ENCODE data around the gene RSKR.
A peak's percentile ranks its signal among the peaks of the same experiment; 100 is the strongest.

RSKR gene

DNA sequence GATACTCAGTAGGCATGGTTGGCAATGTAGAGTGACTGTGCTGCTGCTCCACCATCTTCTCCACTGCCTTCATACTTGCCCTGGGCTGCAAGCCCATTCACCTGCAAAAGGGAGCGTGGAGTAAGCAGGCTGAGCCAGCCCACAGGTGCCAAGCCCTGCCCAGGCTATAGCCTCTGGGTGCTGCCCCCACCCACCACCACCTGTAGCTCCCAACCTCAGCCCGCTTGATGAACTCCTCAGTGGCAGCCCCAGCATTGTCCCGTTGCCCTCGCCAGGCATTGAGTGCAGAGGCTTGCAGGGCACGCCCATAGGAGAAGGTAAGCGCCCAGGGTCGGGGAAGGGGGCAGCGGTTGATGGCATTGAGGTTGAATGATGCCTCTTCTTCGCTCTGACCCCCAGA is 40.5 kb downstream of the RSKR start:
- Histone ChIP-seq H3K4me3 (ENCODE audit: low read length) (no peak overlapping the region), H3K9ac (ENCODE audit: low read length) (no peak overlapping the region), H3K4me1 (ENCODE audit: control insufficient read depth, insufficient read depth, low read length) (peaks cover 29% of the 10 kb centered on the region), H3K27me3 (ENCODE audit: control insufficient read depth, insufficient read depth, low read length) (no peaks in the 10 kb centered on the region), H3K36me3 (ENCODE audit: control insufficient read depth, insufficient read depth, low read length) (no peaks in the 10 kb centered on the region), H3K9me3 (ENCODE audit: control insufficient read depth, low read length) (no peaks in the 10 kb centered on the region)

GRCh38 chr17:28573040-28573380 is 41.0 kb downstream of the RSKR start:
- H3K4me1 ChIP-seq (ENCODE audit: control insufficient read depth, insufficient read depth, low read length) = peaks cover 29% of the 10 kb centered on the region
- no peak overlapping the region for H3K4me3 ChIP-seq (ENCODE audit: low read length)
- peak overlapping the region; percentile 87 for H3K9ac ChIP-seq (ENCODE audit: low read length)
- no peaks in the 10 kb centered on the region for H3K36me3 ChIP-seq (ENCODE audit: control insufficient read depth, insufficient read depth, low read length)
- H3K9me3 ChIP-seq (ENCODE audit: control insufficient read depth, low read length) = no peaks in the 10 kb centered on the region
- H3K27me3 ChIP-seq (ENCODE audit: control insufficient read depth, insufficient read depth, low read length) = no peaks in the 10 kb centered on the region

- H3K9ac ChIP-seq (ENCODE audit: low read length) = peak overlapping the region; percentile 87
- peaks cover 29% of the 10 kb centered on the region for H3K4me1 ChIP-seq (ENCODE audit: control insufficient read depth, insufficient read depth, low read length)
- peak overlapping the region; percentile 43 for H3K4me3 ChIP-seq (ENCODE audit: low read length)
- no peaks in the 10 kb centered on the region for H3K27me3 ChIP-seq (ENCODE audit: control insufficient read depth, insufficient read depth, low read length)
- no peaks in the 10 kb centered on the region for H3K36me3 ChIP-seq (ENCODE audit: control insufficient read depth, insufficient read depth, low read length)
- H3K9me3 ChIP-seq (ENCODE audit: control insufficient read depth, low read length) = no peaks in the 10 kb centered on the region
Observed at GRCh38 chr17:28572259-28573039, 41.5 kb downstream of the RSKR start.

DNA sequence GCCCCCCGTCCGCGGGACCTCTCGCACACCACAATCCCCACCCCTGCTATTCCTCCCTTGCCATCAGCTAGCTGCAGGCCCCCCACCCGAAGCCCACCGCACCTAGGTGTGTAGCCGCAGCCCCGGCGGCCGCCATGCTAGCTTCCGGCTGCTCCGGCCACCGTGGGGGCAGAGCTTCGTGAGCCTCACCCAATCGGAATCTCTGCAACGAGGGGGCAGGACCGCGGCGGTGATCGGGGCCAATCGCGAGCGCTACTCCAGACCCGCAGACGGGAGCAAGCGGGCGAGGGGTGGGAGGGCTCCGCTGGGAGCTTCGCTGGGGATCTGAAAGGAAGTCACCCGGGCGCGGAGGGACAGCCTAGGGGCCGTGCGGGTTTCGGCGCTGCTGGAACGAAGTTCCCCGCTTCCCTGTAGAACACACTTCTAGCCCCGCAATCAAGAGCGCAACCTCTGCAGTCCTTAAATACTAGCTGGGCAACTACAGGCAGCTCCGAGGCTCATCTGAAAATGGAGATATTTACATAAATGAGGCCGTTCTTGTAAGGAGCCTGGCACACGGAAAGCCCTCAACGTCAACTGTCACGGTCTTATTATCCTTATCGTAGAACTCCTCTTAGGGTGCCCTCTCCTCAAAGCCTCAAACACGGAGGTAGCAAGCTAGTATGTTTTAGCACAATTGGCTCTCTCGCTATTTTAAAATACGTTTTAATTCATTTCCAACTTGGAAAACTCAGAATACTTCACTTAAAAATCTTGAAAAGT is 42.4 kb downstream of the RSKR start, which contains the start of gene PIGS:
Gene PIGS, minus strand, starts transcription at position 164 of the 762 bp plus-strand sequence. Its CDS starts 28 bp downstream, at position 136.
- H3K4me1 ChIP-seq (ENCODE audit: control insufficient read depth, insufficient read depth, low read length) = peaks cover 23% of the 10 kb centered on the region
- H3K9ac ChIP-seq (ENCODE audit: low read length) = peak within 1 kb of the TSS; percentile 87
- peak within 1 kb of the TSS; percentile 43 for H3K4me3 ChIP-seq (ENCODE audit: low read length)
- H3K9me3 ChIP-seq (ENCODE audit: control insufficient read depth, low read length) = no peaks in the 10 kb centered on the region
- no peaks in the 10 kb centered on the region for H3K27me3 ChIP-seq (ENCODE audit: control insufficient read depth, insufficient read depth, low read length)
- H3K36me3 ChIP-seq (ENCODE audit: control insufficient read depth, insufficient read depth, low read length) = no peaks in the 10 kb centered on the region

DNA sequence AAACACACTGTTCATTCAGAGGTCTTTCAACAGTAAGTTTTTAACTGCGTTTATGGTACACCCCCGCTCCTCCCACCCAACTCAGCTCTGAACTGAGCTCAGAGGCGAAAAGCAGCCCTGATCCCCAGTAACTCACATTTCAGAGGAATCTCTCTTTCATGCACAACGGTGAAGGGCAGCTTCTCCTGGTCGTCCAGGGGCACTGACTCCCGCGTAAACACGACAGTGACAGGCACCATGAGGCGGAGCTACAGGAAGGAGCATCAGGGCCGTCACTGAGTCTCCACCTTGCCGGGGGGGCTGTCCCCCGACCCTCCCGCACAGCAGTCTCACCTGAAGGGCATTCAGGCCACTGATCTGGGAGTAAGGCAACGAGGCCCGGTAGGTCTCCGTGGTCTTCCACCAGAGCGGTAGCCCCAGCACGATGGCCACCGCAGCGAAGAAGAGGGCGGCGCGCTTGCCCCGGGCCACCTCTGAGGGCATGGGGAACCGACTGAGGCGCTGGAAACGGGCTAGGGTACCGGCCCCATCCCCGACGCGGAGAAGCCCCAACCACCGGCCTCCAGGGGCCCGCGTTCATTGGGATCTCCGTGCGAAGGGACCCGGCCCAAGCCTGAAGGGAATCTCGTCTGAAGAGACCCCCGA is 43.1 kb downstream of the RSKR start:
- Histone ChIP-seq H3K4me1 (ENCODE audit: control insufficient read depth, insufficient read depth, low read length) (peaks cover 23% of the 10 kb centered on the region), H3K4me3 (ENCODE audit: low read length) (peak overlapping the region; percentile 43), H3K9me3 (ENCODE audit: control insufficient read depth, low read length) (no peaks in the 10 kb centered on the region), H3K9ac (ENCODE audit: low read length) (peak overlapping the region; percentile 87), H3K27me3 (ENCODE audit: control insufficient read depth, insufficient read depth, low read length) (no peaks in the 10 kb centered on the region), H3K36me3 (ENCODE audit: control insufficient read depth, insufficient read depth, low read length) (no peaks in the 10 kb centered on the region)

- H3K4me3 ChIP-seq (ENCODE audit: low read length) = no peak overlapping the region
- H3K36me3 ChIP-seq (ENCODE audit: control insufficient read depth, insufficient read depth, low read length) = no peaks in the 10 kb centered on the region
- peaks cover 23% of the 10 kb centered on the region for H3K4me1 ChIP-seq (ENCODE audit: control insufficient read depth, insufficient read depth, low read length)
- H3K9me3 ChIP-seq (ENCODE audit: control insufficient read depth, low read length) = no peaks in the 10 kb centered on the region
- H3K9ac ChIP-seq (ENCODE audit: low read length) = no peak overlapping the region
- H3K27me3 ChIP-seq (ENCODE audit: control insufficient read depth, insufficient read depth, low read length) = no peaks in the 10 kb centered on the region
Observed at GRCh38 chr17:28569446-28569845, 44.5 kb downstream of the RSKR start.

GRCh38 chr17:28567604-28568003 is 46.4 kb downstream of the RSKR start:
- Histone ChIP-seq H3K36me3 (ENCODE audit: control insufficient read depth, insufficient read depth, low read length) (no peaks in the 10 kb centered on the region), H3K27me3 (ENCODE audit: control insufficient read depth, insufficient read depth, low read length) (no peaks in the 10 kb centered on the region), H3K4me1 (ENCODE audit: control insufficient read depth, insufficient read depth, low read length) (peaks cover 9% of the 10 kb centered on the region), H3K9me3 (ENCODE audit: control insufficient read depth, low read length) (no peaks in the 10 kb centered on the region), H3K4me3 (ENCODE audit: low read length) (no peak overlapping the region), H3K9ac (ENCODE audit: low read length) (no peak overlapping the region)

DNA sequence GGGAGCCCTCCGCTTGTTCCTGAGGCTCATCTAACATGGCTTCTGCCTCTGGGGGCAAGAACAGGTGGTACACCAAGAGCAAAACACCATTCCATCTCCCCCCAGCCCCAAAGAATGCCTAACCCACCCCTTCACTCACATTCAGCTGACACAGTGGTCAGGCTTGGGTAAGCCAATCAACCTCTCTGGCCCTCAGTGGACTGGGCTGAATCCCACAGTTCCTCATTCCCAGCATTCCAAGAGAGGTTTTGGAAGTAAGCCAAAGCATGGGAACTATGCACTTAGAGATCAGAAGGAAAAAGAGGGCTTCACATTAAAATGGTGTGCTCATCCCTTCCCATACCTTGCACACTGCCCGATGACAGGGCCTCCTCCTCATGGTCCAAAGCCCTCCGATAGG is 50.5 kb downstream of the RSKR start:
- no peak overlapping the region for H3K9ac ChIP-seq (ENCODE audit: low read length)
- no peak overlapping the region for H3K4me3 ChIP-seq (ENCODE audit: low read length)
- no peaks in the 10 kb centered on the region for H3K4me1 ChIP-seq (ENCODE audit: control insufficient read depth, insufficient read depth, low read length)
- no peaks in the 10 kb centered on the region for H3K27me3 ChIP-seq (ENCODE audit: control insufficient read depth, insufficient read depth, low read length)
- peaks cover 2% of the 10 kb centered on the region for H3K36me3 ChIP-seq (ENCODE audit: control insufficient read depth, insufficient read depth, low read length)
- no peaks in the 10 kb centered on the region for H3K9me3 ChIP-seq (ENCODE audit: control insufficient read depth, low read length)
